ENCODE measurements around the gene SUSD2.
"Not testable (repeated sequence)": the region's sequence is repeated elsewhere in the genome, so short reads cannot be mapped to it uniquely, and the experiment has no call there.

DNA sequence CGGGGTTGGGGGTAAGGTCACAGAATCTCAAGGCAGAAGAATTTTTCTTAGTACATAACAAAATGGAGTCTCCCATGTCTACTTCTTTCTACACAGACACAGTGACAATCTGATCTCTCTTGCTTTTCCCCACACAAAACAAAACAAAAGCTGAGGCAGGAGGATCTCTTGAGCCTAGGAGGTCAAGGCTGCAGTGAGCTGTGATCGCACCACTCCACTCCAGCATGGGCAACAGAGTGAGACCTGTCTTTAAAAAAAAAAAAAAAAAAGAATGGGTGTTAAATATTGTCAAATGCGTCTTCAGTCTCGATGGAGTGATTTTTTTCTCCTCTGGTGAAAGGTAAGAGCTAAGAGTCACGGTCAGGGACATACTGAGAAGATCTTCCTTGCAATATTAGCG is 30.4 kb downstream of the SUSD2 start:
- TF ChIP-seq, protein P1, sequence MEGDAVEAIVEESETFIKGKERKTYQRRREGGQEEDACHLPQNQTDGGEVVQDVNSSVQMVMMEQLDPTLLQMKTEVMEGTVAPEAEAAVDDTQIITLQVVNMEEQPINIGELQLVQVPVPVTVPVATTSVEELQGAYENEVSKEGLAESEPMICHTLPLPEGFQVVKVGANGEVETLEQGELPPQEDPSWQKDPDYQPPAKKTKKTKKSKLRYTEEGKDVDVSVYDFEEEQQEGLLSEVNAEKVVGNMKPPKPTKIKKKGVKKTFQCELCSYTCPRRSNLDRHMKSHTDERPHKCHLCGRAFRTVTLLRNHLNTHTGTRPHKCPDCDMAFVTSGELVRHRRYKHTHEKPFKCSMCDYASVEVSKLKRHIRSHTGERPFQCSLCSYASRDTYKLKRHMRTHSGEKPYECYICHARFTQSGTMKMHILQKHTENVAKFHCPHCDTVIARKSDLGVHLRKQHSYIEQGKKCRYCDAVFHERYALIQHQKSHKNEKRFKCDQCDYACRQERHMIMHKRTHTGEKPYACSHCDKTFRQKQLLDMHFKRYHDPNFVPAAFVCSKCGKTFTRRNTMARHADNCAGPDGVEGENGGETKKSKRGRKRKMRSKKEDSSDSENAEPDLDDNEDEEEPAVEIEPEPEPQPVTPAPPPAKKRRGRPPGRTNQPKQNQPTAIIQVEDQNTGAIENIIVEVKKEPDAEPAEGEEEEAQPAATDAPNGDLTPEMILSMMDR (IDR thresholded peaks at IDR 0.05; ENCODE audit: poor library complexity) = not testable (repeated sequence)
- TF ChIP-seq EZH2phosphoT487 (IDR thresholded peaks at IDR 0.05; ENCODE audit: low read depth, severe bottlenecking, unreplicated experiment); EZH2 (IDR thresholded peaks at IDR 0.05; ENCODE audit: borderline replicate concordance): not testable (repeated sequence)
